HG02588 (cell line): ENCODE measurements around the gene LMNB1.
"Not testable (repeated sequence)": the region's sequence is repeated elsewhere in the genome, so short reads cannot be mapped to it uniquely, and the experiment has no call there.

Source experiments
- ATAC-seq: cut with Tn5 transposase; IDR thresholded peaks from one replicate; pipeline ENCODE4 v1.9.1; 2021; ENCODE audit warnings: mild to moderate bottlenecking, moderate library complexity; ENCODE audit not compliant: unreplicated experiment

Gene LMNB1

GRCh38 chr5:126777975-126778674, 1.2 kb downstream of the LMNB1 start:
- ATAC-seq, result peak; percentile 62

GRCh38 chr5:126778675-126779403, 1.9 kb downstream of the LMNB1 start:
- ATAC-seq, result no peak

- ATAC-seq, result no peak
Measured at GRCh38 chr5:126780165-126780827, 3.4 kb downstream of the LMNB1 start.

- not testable (repeated sequence) for ATAC-seq
Measured at GRCh38 chr5:126788409-126788808, 11.5 kb downstream of the LMNB1 start.

- no peak for ATAC-seq
Measured at GRCh38 chr5:126793097-126793496, 16.2 kb downstream of the LMNB1 start.

GRCh38 chr5:126793648-126794047, 16.7 kb downstream of the LMNB1 start:
- ATAC-seq, result not testable (repeated sequence)

- no peak for ATAC-seq
Measured at GRCh38 chr5:126794157-126794828, 17.4 kb downstream of the LMNB1 start.

- ATAC-seq, result no peak
Measured at GRCh38 chr5:126799780-126800179, 22.8 kb downstream of the LMNB1 start.

GRCh38 chr5:126801174-126801991, 24.4 kb downstream of the LMNB1 start:
- ATAC-seq, result no peak

- no peak for ATAC-seq
Measured at GRCh38 chr5:126801992-126802294, 25.0 kb downstream of the LMNB1 start.

- ATAC-seq, result no peak
Measured at GRCh38 chr5:126805063-126805462, 28.1 kb downstream of the LMNB1 start.

- no peak for ATAC-seq
Measured at GRCh38 chr5:126808521-126808988, 31.6 kb downstream of the LMNB1 start.

GRCh38 chr5:126809916-126810315, 33.0 kb downstream of the LMNB1 start:
- no peak for ATAC-seq

- ATAC-seq, result no peak
Measured at GRCh38 chr5:126810596-126811380, 33.9 kb downstream of the LMNB1 start.

- ATAC-seq, result peak; percentile 51
Measured at GRCh38 chr5:126811515-126812198, 34.7 kb downstream of the LMNB1 start.

- ATAC-seq, result no peak
Measured at GRCh38 chr5:126812199-126812570, 35.2 kb downstream of the LMNB1 start.

GRCh38 chr5:126813799-126814198, 36.9 kb downstream of the LMNB1 start:
- ATAC-seq, result not testable (repeated sequence)

GRCh38 chr5:126814721-126815404, 37.9 kb downstream of the LMNB1 start:
- ATAC-seq, result no peak

GRCh38 chr5:126816649-126817048, 39.7 kb downstream of the LMNB1 start:
- no peak for ATAC-seq
